Thyroid gland (tissue), 4 donors: ENCODE results near the gene GNB5.

Experiments used
- CTCF ChIP-seq, 6 experiments: fragments of 200-600 bp in 3 of 6; fragments of 450-650 bp in 3 of 6; sonication (generic) in 3 of 6; IDR thresholded peaks; one replicate each; pipeline ENCODE4 v1.5.1; 2016 to 2019; ENCODE audit warnings: antibody characterized with exemption in 6 of 6, mild to moderate bottlenecking in 2 of 6, inconsistent platforms in 1 of 6, moderate library complexity in 1 of 6
- POLR2A ChIP-seq, 2 donors: fragments of 450-650 bp; IDR thresholded peaks; one replicate each; pipeline ENCODE4 v1.6.1; 2017; ENCODE audit warnings: antibody characterized with exemption in 2 of 2, mild to moderate bottlenecking in 2 of 2, moderate library complexity in 1 of 2

GRCh38 chr15:52234596-52235541, 43.7 kb upstream of the GNB5 start:
- TF ChIP-seq CTCF (IDR thresholded peaks at IDR 0.05) (no peak), POLR2A (IDR thresholded peaks at IDR 0.05) (no peak)
